ENCODE results near the gene TAF1B. TPM values are rescaled to one million over a fixed set of nuclear protein-coding genes. Genes with fewer than 3 reads are reported as not detected.

Gene TAF1B
- total and polyA plus RNA-seq, 2 experiments from 2014 or later = 8.0 to 19.4 TPM

DNA sequence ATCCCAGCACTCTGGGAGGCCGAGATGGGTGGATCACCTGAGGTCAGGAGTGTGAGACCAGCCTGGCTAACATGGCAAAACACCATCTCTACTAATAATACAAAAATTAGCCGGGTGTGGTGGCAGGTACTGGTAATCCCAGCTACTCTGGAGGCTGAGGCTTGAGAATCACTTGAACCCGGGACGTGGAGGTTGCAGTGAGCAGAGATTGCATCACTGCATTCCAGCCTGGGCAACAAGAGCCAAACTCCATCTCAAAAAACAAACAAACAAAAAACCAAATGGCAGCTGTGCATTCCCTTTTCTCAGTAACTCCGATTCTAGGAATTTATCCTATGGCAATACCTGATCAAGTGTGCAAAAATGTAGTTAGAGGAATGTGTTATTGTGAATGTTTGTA lies 103.5 kb downstream of the TAF1B start:
- 75% methylated on average over 5 of the region's 5 CpGs for WGBS (ENCODE audit: low lambda C conversion rate, missing lambda C conversion rate)
- TF ChIP-seq EZH2phosphoT487 (IDR thresholded peaks at IDR 0.05; ENCODE audit: low read depth, severe bottlenecking, unreplicated experiment) (no peak), EZH2 (IDR thresholded peaks at IDR 0.05; ENCODE audit: borderline replicate concordance) (no peak)
- TF ChIP-seq, protein P1, sequence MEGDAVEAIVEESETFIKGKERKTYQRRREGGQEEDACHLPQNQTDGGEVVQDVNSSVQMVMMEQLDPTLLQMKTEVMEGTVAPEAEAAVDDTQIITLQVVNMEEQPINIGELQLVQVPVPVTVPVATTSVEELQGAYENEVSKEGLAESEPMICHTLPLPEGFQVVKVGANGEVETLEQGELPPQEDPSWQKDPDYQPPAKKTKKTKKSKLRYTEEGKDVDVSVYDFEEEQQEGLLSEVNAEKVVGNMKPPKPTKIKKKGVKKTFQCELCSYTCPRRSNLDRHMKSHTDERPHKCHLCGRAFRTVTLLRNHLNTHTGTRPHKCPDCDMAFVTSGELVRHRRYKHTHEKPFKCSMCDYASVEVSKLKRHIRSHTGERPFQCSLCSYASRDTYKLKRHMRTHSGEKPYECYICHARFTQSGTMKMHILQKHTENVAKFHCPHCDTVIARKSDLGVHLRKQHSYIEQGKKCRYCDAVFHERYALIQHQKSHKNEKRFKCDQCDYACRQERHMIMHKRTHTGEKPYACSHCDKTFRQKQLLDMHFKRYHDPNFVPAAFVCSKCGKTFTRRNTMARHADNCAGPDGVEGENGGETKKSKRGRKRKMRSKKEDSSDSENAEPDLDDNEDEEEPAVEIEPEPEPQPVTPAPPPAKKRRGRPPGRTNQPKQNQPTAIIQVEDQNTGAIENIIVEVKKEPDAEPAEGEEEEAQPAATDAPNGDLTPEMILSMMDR (IDR thresholded peaks at IDR 0.05; ENCODE audit: poor library complexity) = no peak

DNA sequence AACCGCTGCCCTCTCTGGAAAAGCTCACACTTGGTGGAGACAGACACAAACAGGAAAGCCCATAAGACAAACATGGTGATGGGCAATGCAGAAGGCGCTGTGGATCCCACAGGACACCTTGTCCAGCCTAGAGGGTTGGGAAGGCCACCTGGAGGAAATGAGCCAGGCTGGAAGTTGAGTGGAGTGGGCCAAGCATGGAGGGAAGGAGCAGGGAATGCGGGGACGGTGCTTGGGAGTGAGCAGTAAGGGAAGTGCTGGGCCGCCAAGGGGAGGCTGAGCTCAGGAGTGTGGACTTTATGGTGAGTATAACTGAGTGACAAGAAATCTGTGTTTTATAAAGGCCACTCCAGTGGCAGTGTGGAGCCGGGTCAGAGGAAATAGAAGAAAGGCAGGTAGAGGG lies 105.4 kb downstream of the TAF1B start:
- no peak overlapping the region for H3K27ac ChIP-seq
- H3K9me3 ChIP-seq (ENCODE audit: low read depth) = no peaks in the 10 kb centered on the region
- H3K4me3 ChIP-seq = no peak overlapping the region
- no peak overlapping the region for H3K4me2 ChIP-seq
- no peaks in the 10 kb centered on the region for H3K27me3 ChIP-seq
- H3K9me2 ChIP-seq (replicated peaks; ENCODE audit: insufficient read depth) = no peaks in the 10 kb centered on the region
- H3K79me2 ChIP-seq = no peaks in the 10 kb centered on the region
- H3K36me3 ChIP-seq (replicated peaks; ENCODE audit: insufficient read depth, low read depth) = no peaks in the 10 kb centered on the region
- H4K20me1 ChIP-seq (ENCODE audit: insufficient read depth, poor library complexity, severe bottlenecking) = no peaks in the 10 kb centered on the region
- no peak for DNase-seq (ENCODE audit: low spot score)
- TF ChIP-seq EZH2 (IDR thresholded peaks at IDR 0.05; ENCODE audit: borderline replicate concordance) = no peak
- TF ChIP-seq EZH2phosphoT487 (IDR thresholded peaks at IDR 0.05; ENCODE audit: low read depth, severe bottlenecking, unreplicated experiment) = no peak
- TF ChIP-seq, protein P1 (IDR thresholded peaks at IDR 0.05; ENCODE audit: poor library complexity) = no peak
- H2AFZ ChIP-seq = no peak overlapping the region
- H3K4me1 ChIP-seq (ENCODE audit: insufficient read depth) = peaks cover 6% of the 10 kb centered on the region
- WGBS (ENCODE audit: low lambda C conversion rate, missing lambda C conversion rate) = 76% methylated on average over 6 of the region's 6 CpGs

More for the DNA sequence above, 103.5 kb downstream of the TAF1B start:
- H3K27ac ChIP-seq = no peak overlapping the region
- no peaks in the 10 kb centered on the region for H3K9me3 ChIP-seq (ENCODE audit: low read depth)
- no peak overlapping the region for H3K4me2 ChIP-seq
- no peaks in the 10 kb centered on the region for H3K36me3 ChIP-seq (replicated peaks; ENCODE audit: insufficient read depth, low read depth)
- no peak overlapping the region for H2AFZ ChIP-seq
- no peak overlapping the region for H3K4me3 ChIP-seq
- H3K27me3 ChIP-seq = no peaks in the 10 kb centered on the region
- no peaks in the 10 kb centered on the region for H4K20me1 ChIP-seq (ENCODE audit: insufficient read depth, poor library complexity, severe bottlenecking)
- H3K9me2 ChIP-seq (replicated peaks; ENCODE audit: insufficient read depth) = no peaks in the 10 kb centered on the region
- no peaks in the 10 kb centered on the region for H3K79me2 ChIP-seq
- DNase-seq (ENCODE audit: low spot score) = no peak
- H3K4me1 ChIP-seq (ENCODE audit: insufficient read depth) = no peaks in the 10 kb centered on the region

DNA sequence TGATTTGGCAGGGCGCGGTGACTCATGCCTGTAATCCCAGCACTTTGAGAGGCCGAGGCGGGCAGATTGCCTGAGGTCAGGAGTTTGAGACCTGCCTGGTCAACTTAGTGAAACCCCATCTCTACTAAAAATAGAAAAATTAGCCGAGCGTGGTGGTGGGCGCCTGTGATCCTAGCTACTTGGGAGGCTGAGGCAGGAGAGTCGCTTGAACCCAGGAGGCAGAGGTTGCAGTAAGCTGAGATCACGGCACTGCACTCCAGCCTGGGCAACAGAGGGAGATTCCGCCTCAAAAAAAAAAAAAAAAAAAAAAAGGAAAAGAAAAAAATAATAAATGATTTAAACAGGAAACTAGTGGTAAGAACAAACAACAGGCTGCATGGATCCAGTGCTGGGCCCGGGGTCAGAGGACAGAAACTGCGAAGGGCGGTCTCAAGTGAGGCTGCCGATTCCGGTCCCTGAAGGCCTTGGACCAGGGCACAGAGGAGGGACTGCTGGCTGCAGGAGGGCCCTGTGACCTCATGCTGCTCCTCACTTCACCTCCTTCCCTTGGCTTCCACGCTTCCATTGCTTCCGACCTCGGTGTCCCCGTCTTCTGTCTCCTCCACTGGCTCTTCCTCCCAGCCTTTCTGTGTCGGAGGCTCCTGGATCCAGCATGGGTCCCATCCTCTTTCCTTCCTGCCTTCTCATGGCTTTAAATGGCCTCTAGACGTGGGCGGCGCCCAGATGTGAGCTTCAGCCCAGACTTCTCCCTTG lies 106.1 kb downstream of the TAF1B start:
- H4K20me1 ChIP-seq (ENCODE audit: insufficient read depth, poor library complexity, severe bottlenecking) = no peaks in the 10 kb centered on the region
- H3K36me3 ChIP-seq (replicated peaks; ENCODE audit: insufficient read depth, low read depth) = no peaks in the 10 kb centered on the region
- TF ChIP-seq EZH2 (IDR thresholded peaks at IDR 0.05; ENCODE audit: borderline replicate concordance) = no peak
- TF ChIP-seq EZH2phosphoT487 (IDR thresholded peaks at IDR 0.05; ENCODE audit: low read depth, severe bottlenecking, unreplicated experiment) = no peak
- TF ChIP-seq, protein P1 (IDR thresholded peaks at IDR 0.05; ENCODE audit: poor library complexity) = no peak
- no peaks in the 10 kb centered on the region for H3K9me2 ChIP-seq (replicated peaks; ENCODE audit: insufficient read depth)
- H3K27me3 ChIP-seq = no peaks in the 10 kb centered on the region
- no peak overlapping the region for H3K27ac ChIP-seq
- WGBS (ENCODE audit: low lambda C conversion rate, missing lambda C conversion rate) = 96% methylated on average over 22 of the region's 23 CpGs
- peaks cover 13% of the 10 kb centered on the region for H3K4me1 ChIP-seq (ENCODE audit: insufficient read depth)
- no peaks in the 10 kb centered on the region for H3K9me3 ChIP-seq (ENCODE audit: low read depth)
- DNase-seq (ENCODE audit: low spot score) = no peak
- H3K4me2 ChIP-seq = no peak overlapping the region
- H3K4me3 ChIP-seq = no peak overlapping the region
- H3K79me2 ChIP-seq = no peaks in the 10 kb centered on the region
- no peak overlapping the region for H2AFZ ChIP-seq
